ENCODE results near the gene ATP8B4. TPM values are rescaled to one million over a fixed set of nuclear protein-coding genes. Genes with fewer than 3 reads are reported as not detected.
"Not testable (repeated sequence)": the region's sequence is repeated elsewhere in the genome, so short reads cannot be mapped to it uniquely, and the experiment has no call there.

ATP8B4 gene
- total and polyA plus RNA-seq, 8 donors: 2.1 to 8.1 (median 2.9) TPM

GRCh38 chr15:50106457-50106856 is 12.6 kb downstream of the ATP8B4 start:
- no peak for ATAC-seq
- DNase-seq: no peak
- TF ChIP-seq CTCF (IDR thresholded peaks at IDR 0.05): no peak
- Histone ChIP-seq H3K4me3 (no peak overlapping the region), H3K36me3 (no peaks in the 10 kb centered on the region), H3K27me3 (no peaks in the 10 kb centered on the region), H3K9me3 (no peaks in the 10 kb centered on the region), H3K27ac (peak overlapping the region in 1 of 2 donors; percentile 96), H3K4me1 (peaks cover 0 to 48% of the 10 kb centered on the region in 2 donors)
- intact Hi-C loops (cut with DNase I): no loop called here

- Histone ChIP-seq H3K36me3 (no peaks in the 10 kb centered on the region), H3K4me3 (no peak overlapping the region), H3K9me3 (no peaks in the 10 kb centered on the region), H3K27me3 (no peaks in the 10 kb centered on the region), H3K4me1 (peaks cover 0 to 17% of the 10 kb centered on the region in 2 donors), H3K27ac (no peak overlapping the region)
- intact Hi-C loops (cut with DNase I): no loop called here
- no peak for TF ChIP-seq CTCF (IDR thresholded peaks at IDR 0.05)
- no peak for ATAC-seq
- no peak for DNase-seq
Observed at GRCh38 chr15:50100486-50100885, 18.5 kb downstream of the ATP8B4 start.

GRCh38 chr15:50098545-50098944 is 20.5 kb downstream of the ATP8B4 start:
- ATAC-seq: no peak
- no peak for DNase-seq
- no peak for TF ChIP-seq CTCF (IDR thresholded peaks at IDR 0.05)
- H3K27ac ChIP-seq: no peak overlapping the region
- H3K9me3 ChIP-seq: no peaks in the 10 kb centered on the region
- H3K4me3 ChIP-seq: no peak overlapping the region
- no peaks in the 10 kb centered on the region for H3K27me3 ChIP-seq
- no peaks in the 10 kb centered on the region for H3K36me3 ChIP-seq
- H3K4me1 ChIP-seq: peaks cover 0 to 17% of the 10 kb centered on the region in 2 donors
- intact Hi-C loops (cut with DNase I): no loop called here

GRCh38 chr15:50095938-50096821 is 22.9 kb downstream of the ATP8B4 start:
- intact Hi-C loops (cut with DNase I): no loop called here
- no peak for TF ChIP-seq CTCF (IDR thresholded peaks at IDR 0.05)
- H3K27me3 ChIP-seq: no peaks in the 10 kb centered on the region
- ATAC-seq (no peak), DNase-seq (no peak)
- H3K9me3 ChIP-seq: no peaks in the 10 kb centered on the region
- H3K4me1 ChIP-seq: peaks cover 0 to 17% of the 10 kb centered on the region in 2 donors
- H3K27ac ChIP-seq: peak overlapping the region in 1 of 2 donors; percentile 33
- H3K36me3 ChIP-seq: no peaks in the 10 kb centered on the region
- no peak overlapping the region for H3K4me3 ChIP-seq

- H3K27ac ChIP-seq: peak overlapping the region in 1 of 2 donors; percentile 63
- H3K4me1 ChIP-seq; H3K27me3 ChIP-seq; H3K4me3 ChIP-seq; intact Hi-C loops (cut with DNase I); H3K36me3 ChIP-seq; H3K9me3 ChIP-seq; DNase-seq; ATAC-seq: not testable (repeated sequence)
Observed at GRCh38 chr15:50089386-50089785, 29.6 kb downstream of the ATP8B4 start.

Measured in left lung (tissue), 10 donors.